Testis (tissue), 3 donors: ENCODE results near the gene FGF11. TPM values are rescaled to one million over a fixed set of nuclear protein-coding genes. Genes with fewer than 3 reads are reported as not detected.

Experiments
- DNase-seq: peaks from one replicate; pipeline ENCODE4 v3.0.0-alpha.2; 2019
- H3K27ac ChIP-seq, 2 donors: fragments of 200-600 bp; sonication (generic); one replicate each; pipeline ENCODE4 v1.5.1; 2019
- H3K27me3 ChIP-seq: fragments of 200-600 bp; sonication (generic); one replicate; pipeline ENCODE4 v1.5.1; 2019
- H3K36me3 ChIP-seq: fragments of 200-600 bp; sonication (generic); one replicate; pipeline ENCODE4 v1.5.1; 2017; ENCODE audit warnings: low read depth; ENCODE audit errors: missing control alignments
- H3K4me1 ChIP-seq: fragments of 200-600 bp; sonication (generic); one replicate; pipeline ENCODE4 v1.5.1; 2019
- H3K4me3 ChIP-seq, 2 donors: fragments of 200-600 bp; sonication (generic); one replicate each; pipeline ENCODE4 v1.5.1; 2017 to 2019
- H3K9me3 ChIP-seq: fragments of 200-600 bp; sonication (generic); one replicate; pipeline ENCODE4 v1.5.1; 2017
- CTCF ChIP-seq, 3 experiments: fragments of 450-650 bp in 2 of 3; fragments of 200-600 bp in 1 of 3; sonication (generic) in 1 of 3; IDR thresholded peaks; one replicate each; pipeline ENCODE4 v1.5.1; 2016 to 2019; ENCODE audit warnings: antibody characterized with exemption in 3 of 3, mild to moderate bottlenecking in 2 of 3, moderate library complexity in 1 of 3
- POLR2A ChIP-seq: fragments of 450-650 bp; IDR thresholded peaks from one replicate; pipeline ENCODE4 v1.6.1; 2017; ENCODE audit warnings: antibody characterized with exemption, mild to moderate bottlenecking, moderate library complexity
- WGBS, 2 donors: methylation state at CpG; one replicate each; pipeline ENCODE4 v1.1.5; 2018; 5-methylcytosine and 5-hydroxymethylcytosine counted together
- intact Hi-C: fragments of 100-400 bp; cut with DNase I; formaldehyde crosslinking; loops from one replicate; pipeline ENCODE4 v1.15.1; 2023; ENCODE audit warnings: low total_unique reads
- polyA plus RNA-seq: library from polyadenylated mRNA; stranded (reverse); fragments of 350-450 nt; fragmentation: Illumina TruSeq; extraction: RNeasy Lipid Tissue Mini Kit (QIAGEN cat#74804); gene quantifications from one replicate; pipeline ENCODE4 v1.2.3, GENCODE V29; 2014; ENCODE audit warnings: low read depth, low replicate concordance; ENCODE audit not compliant: insufficient read depth
- total RNA-seq, 2 donors: library from RNA; depleted of rRNA; stranded (reverse); fragments of >200 nt; gene quantifications; one replicate each; pipeline ENCODE4 v1.2.3, GENCODE V29; 2016

The FGF11 gene
- total and polyA plus RNA-seq, 3 donors from 2014 or later: 3.2 to 4.6 (median 4.2) TPM

GRCh38 chr17:7413346-7413985, 25.8 kb upstream of the FGF11 start:
- intact Hi-C loops: no loop called here
- Histone ChIP-seq H3K9me3 (no peaks in the 10 kb centered on the region), H3K27me3 (no peaks in the 10 kb centered on the region), H3K27ac (no peak overlapping the region), H3K4me3 (no peak overlapping the region), H3K4me1 (no peaks in the 10 kb centered on the region), H3K36me3 (no peaks in the 10 kb centered on the region)
- no peak for TF ChIP-seq POLR2A
- no peak for TF ChIP-seq CTCF (IDR thresholded peaks at IDR 0.05)
- DNase-seq: no peak
- 66 to 75% methylated on average over 4 to 5 of the region's 6 CpGs for WGBS, 2 donors

DNA sequence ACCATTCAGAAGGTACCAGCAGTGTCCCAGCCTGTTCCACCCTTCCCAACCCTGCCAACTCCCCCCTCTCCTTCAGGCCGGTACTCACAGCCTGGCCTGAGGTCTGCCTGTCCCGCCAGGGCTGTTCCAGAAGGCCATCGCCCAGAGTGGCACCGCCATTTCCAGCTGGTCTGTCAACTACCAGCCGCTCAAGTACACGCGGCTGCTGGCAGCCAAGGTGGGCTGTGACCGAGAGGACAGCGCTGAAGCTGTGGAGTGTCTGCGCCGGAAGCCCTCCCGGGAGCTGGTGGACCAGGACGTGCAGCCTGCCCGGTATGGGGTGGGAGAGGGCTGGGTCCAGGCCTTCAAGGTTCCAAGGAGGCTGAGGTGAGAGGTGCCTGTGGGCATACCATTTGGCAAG, 24.5 kb upstream of the FGF11 start:
- intact Hi-C loops: no loop called here
- H3K4me3 ChIP-seq: no peak overlapping the region
- 92 to 94% methylated on average over 10 to 14 of the region's 14 CpGs for WGBS, 2 donors
- TF ChIP-seq POLR2A (no peak), CTCF (IDR thresholded peaks at IDR 0.05) (no peak)
- H3K36me3 ChIP-seq: no peaks in the 10 kb centered on the region
- H3K4me1 ChIP-seq: no peaks in the 10 kb centered on the region
- no peak overlapping the region for H3K27ac ChIP-seq
- DNase-seq: no peak
- no peaks in the 10 kb centered on the region for H3K9me3 ChIP-seq
- no peaks in the 10 kb centered on the region for H3K27me3 ChIP-seq

GRCh38 chr17:7415784-7416183, 23.5 kb upstream of the FGF11 start:
- no peaks in the 10 kb centered on the region for H3K27me3 ChIP-seq
- H3K4me3 ChIP-seq: no peak overlapping the region
- WGBS, 2 donors: 92 to 93% methylated on average over 13 to 23 of the region's 23 CpGs
- H3K4me1 ChIP-seq: no peaks in the 10 kb centered on the region
- H3K27ac ChIP-seq: no peak overlapping the region
- H3K9me3 ChIP-seq: no peaks in the 10 kb centered on the region
- no peak for DNase-seq
- intact Hi-C loops: no loop called here
- TF ChIP-seq POLR2A: no peak
- no peak for TF ChIP-seq CTCF (IDR thresholded peaks at IDR 0.05)
- H3K36me3 ChIP-seq: no peaks in the 10 kb centered on the region

GRCh38 chr17:7416323-7416722, 23.0 kb upstream of the FGF11 start:
- intact Hi-C loops: no loop called here
- 78 to 90% methylated on average over 6 of the region's 6 CpGs for WGBS, 2 donors
- DNase-seq: no peak
- Histone ChIP-seq H3K27me3 (no peaks in the 10 kb centered on the region), H3K9me3 (no peaks in the 10 kb centered on the region), H3K4me3 (no peak overlapping the region), H3K27ac (no peak overlapping the region), H3K4me1 (no peaks in the 10 kb centered on the region), H3K36me3 (no peaks in the 10 kb centered on the region)
- TF ChIP-seq POLR2A (no peak), CTCF (IDR thresholded peaks at IDR 0.05) (no peak)

GRCh38 chr17:7417056-7417655, 22.2 kb upstream of the FGF11 start:
- no peaks in the 10 kb centered on the region for H3K9me3 ChIP-seq
- H3K36me3 ChIP-seq: no peaks in the 10 kb centered on the region
- no peak overlapping the region for H3K27ac ChIP-seq
- no peak overlapping the region for H3K4me3 ChIP-seq
- WGBS, 2 donors: 93 to 94% methylated on average over 30 to 54 of the region's 54 CpGs
- no peaks in the 10 kb centered on the region for H3K4me1 ChIP-seq
- TF ChIP-seq CTCF (IDR thresholded peaks at IDR 0.05) (no peak), POLR2A (no peak)
- no peak for DNase-seq
- H3K27me3 ChIP-seq: no peaks in the 10 kb centered on the region
- intact Hi-C loops: no loop called here
